Uterus (tissue), 4 donors: ENCODE data around the gene ABLIM2. TPM values are rescaled to one million over a fixed set of nuclear protein-coding genes. Genes with fewer than 3 reads are reported as not detected.

ENCODE experiments used
- DNase-seq, 2 donors: peaks; one replicate each; pipeline ENCODE4 v3.0.0-alpha.2; 2019 to 2020
- H3K27ac ChIP-seq, 2 donors: fragments of 200-600 bp; sonication (generic); 1 replicate in 1 of 2; 2 replicates in 1 of 2; pipeline ENCODE4 v1.5.1; 2016 to 2018
- H3K27me3 ChIP-seq, 2 donors: fragments of 200-600 bp; sonication (generic); one replicate each; pipeline ENCODE4 v1.5.1; 2018 to 2019; ENCODE audit warnings: control low read depth in 1 of 2
- H3K36me3 ChIP-seq, 2 donors: fragments of 200-600 bp; sonication (generic); one replicate each; pipeline ENCODE4 v1.5.1; 2019; ENCODE audit warnings: control low read depth in 1 of 2
- H3K4me1 ChIP-seq, 2 donors: fragments of 200-600 bp; sonication (generic); one replicate each; pipeline ENCODE4 v1.5.1; 2018 to 2019; ENCODE audit warnings: control low read depth in 1 of 2
- H3K4me3 ChIP-seq, 2 donors: fragments of 200-600 bp; sonication (generic); 1 replicate in 1 of 2; 2 replicates in 1 of 2; pipeline ENCODE4 v1.5.1; 2018 to 2019; ENCODE audit warnings: mild to moderate bottlenecking in 1 of 2
- H3K9me3 ChIP-seq, 2 donors: fragments of 200-600 bp; sonication (generic); one replicate each; pipeline ENCODE4 v1.5.1; 2019; ENCODE audit warnings: control low read depth in 1 of 2
- CTCF ChIP-seq, 4 experiments: fragments of 200-600 bp in 2 of 4; fragments of 450-650 bp in 2 of 4; sonication (generic) in 2 of 4; IDR thresholded peaks; one replicate each; pipeline ENCODE4 v1.5.1; 2016 to 2019; ENCODE audit warnings: antibody characterized with exemption in 4 of 4, mild to moderate bottlenecking in 2 of 4, moderate library complexity in 1 of 4
- POLR2A ChIP-seq, 2 donors: fragments of 450-650 bp; IDR thresholded peaks; one replicate each; pipeline ENCODE4 v1.6.1; 2016; ENCODE audit warnings: antibody characterized with exemption in 2 of 2, mild to moderate bottlenecking in 1 of 2, moderate library complexity in 1 of 2
- intact Hi-C: fragments of 100-400 bp; cut with DNase I; formaldehyde crosslinking; loops from one replicate; pipeline ENCODE4 v1.15.1; 2023; ENCODE audit warnings: low total_unique reads
- total RNA-seq, 4 donors: library from RNA; depleted of rRNA in 3 of 4; stranded (reverse); fragments of >200 nt in 3 of 4; gene quantifications; one replicate each; pipeline versions ENCODE4 v1.1.0 to v1.2.4, GENCODE V29; 2014 to 2023
- donor health status: DM: yes; HTN: yes; CAD: no.

The ABLIM2 gene
- total RNA-seq, 4 donors from 2014 or later = 0.77 to 6.0 (median 1.5) TPM

- peak; percentile 53 to 70 for DNase-seq
- no peaks in the 10 kb centered on the region for H3K36me3 ChIP-seq
- peaks cover 14 to 19% of the 10 kb centered on the region in 2 donors for H3K4me1 ChIP-seq
- intact Hi-C loops = no loop called here
- no peak for TF ChIP-seq CTCF (IDR thresholded peaks at IDR 0.05)
- no peak for TF ChIP-seq POLR2A (IDR thresholded peaks at IDR 0.05)
- H3K27me3 ChIP-seq = no peaks in the 10 kb centered on the region
- no peak overlapping the region for H3K4me3 ChIP-seq
- peak overlapping the region; percentile 87 to 98 for H3K27ac ChIP-seq
- H3K9me3 ChIP-seq = no peaks in the 10 kb centered on the region
Measured at GRCh38 chr4:7960017-7960789, 198.4 kb downstream of the ABLIM2 start.

GRCh38 chr4:7959078-7959477 lies 199.5 kb downstream of the ABLIM2 start:
- Histone ChIP-seq H3K4me3 (no peak overlapping the region), H3K27ac (peak overlapping the region; percentile 87 to 98), H3K4me1 (peaks cover 14 to 19% of the 10 kb centered on the region in 2 donors), H3K27me3 (no peaks in the 10 kb centered on the region), H3K36me3 (no peaks in the 10 kb centered on the region), H3K9me3 (no peaks in the 10 kb centered on the region)
- intact Hi-C loops = no loop called here
- TF ChIP-seq POLR2A (IDR thresholded peaks at IDR 0.05) (no peak), CTCF (IDR thresholded peaks at IDR 0.05) (peak in 1 of 4 experiments; percentile 8)
- no peak for DNase-seq

- H3K4me3 ChIP-seq = no peak overlapping the region
- TF ChIP-seq POLR2A (IDR thresholded peaks at IDR 0.05) (no peak), CTCF (IDR thresholded peaks at IDR 0.05) (no peak)
- no peaks in the 10 kb centered on the region for H3K36me3 ChIP-seq
- H3K9me3 ChIP-seq = no peaks in the 10 kb centered on the region
- peak overlapping the region; percentile 87 to 98 for H3K27ac ChIP-seq
- DNase-seq = peak in 1 of 2 donors; percentile 56
- intact Hi-C loops = no loop called here
- H3K27me3 ChIP-seq = no peaks in the 10 kb centered on the region
- H3K4me1 ChIP-seq = peaks cover 14 to 19% of the 10 kb centered on the region in 2 donors
Measured at GRCh38 chr4:7956934-7957656, 201.5 kb downstream of the ABLIM2 start.

GRCh38 chr4:7956270-7956808 lies 202.3 kb downstream of the ABLIM2 start:
- Histone ChIP-seq H3K4me1 (peaks cover 14% of the 10 kb centered on the region in 2 donors), H3K36me3 (no peaks in the 10 kb centered on the region), H3K4me3 (no peak overlapping the region), H3K9me3 (no peaks in the 10 kb centered on the region), H3K27ac (peak overlapping the region; percentile 87 to 98), H3K27me3 (no peaks in the 10 kb centered on the region)
- peak; percentile 69 to 79 for DNase-seq
- intact Hi-C loops = no loop called here
- no peak for TF ChIP-seq CTCF (IDR thresholded peaks at IDR 0.05)
- no peak for TF ChIP-seq POLR2A (IDR thresholded peaks at IDR 0.05)

- Histone ChIP-seq H3K4me1 (peaks cover 11% of the 10 kb centered on the region in 2 donors), H3K4me3 (no peak overlapping the region), H3K27ac (peak overlapping the region; percentile 87 to 98), H3K9me3 (no peaks in the 10 kb centered on the region), H3K27me3 (no peaks in the 10 kb centered on the region), H3K36me3 (no peaks in the 10 kb centered on the region)
- no peak for DNase-seq
- TF ChIP-seq CTCF (IDR thresholded peaks at IDR 0.05) (no peak), POLR2A (IDR thresholded peaks at IDR 0.05) (no peak)
- intact Hi-C loops = no loop called here
Measured at GRCh38 chr4:7955393-7955792, 203.2 kb downstream of the ABLIM2 start.
